ENCODE results near the gene ZC3H4.
"Not testable (repeated sequence)": the region's sequence is repeated elsewhere in the genome, so short reads cannot be mapped to it uniquely, and the experiment has no call there.

The ZC3H4 gene

DNA sequence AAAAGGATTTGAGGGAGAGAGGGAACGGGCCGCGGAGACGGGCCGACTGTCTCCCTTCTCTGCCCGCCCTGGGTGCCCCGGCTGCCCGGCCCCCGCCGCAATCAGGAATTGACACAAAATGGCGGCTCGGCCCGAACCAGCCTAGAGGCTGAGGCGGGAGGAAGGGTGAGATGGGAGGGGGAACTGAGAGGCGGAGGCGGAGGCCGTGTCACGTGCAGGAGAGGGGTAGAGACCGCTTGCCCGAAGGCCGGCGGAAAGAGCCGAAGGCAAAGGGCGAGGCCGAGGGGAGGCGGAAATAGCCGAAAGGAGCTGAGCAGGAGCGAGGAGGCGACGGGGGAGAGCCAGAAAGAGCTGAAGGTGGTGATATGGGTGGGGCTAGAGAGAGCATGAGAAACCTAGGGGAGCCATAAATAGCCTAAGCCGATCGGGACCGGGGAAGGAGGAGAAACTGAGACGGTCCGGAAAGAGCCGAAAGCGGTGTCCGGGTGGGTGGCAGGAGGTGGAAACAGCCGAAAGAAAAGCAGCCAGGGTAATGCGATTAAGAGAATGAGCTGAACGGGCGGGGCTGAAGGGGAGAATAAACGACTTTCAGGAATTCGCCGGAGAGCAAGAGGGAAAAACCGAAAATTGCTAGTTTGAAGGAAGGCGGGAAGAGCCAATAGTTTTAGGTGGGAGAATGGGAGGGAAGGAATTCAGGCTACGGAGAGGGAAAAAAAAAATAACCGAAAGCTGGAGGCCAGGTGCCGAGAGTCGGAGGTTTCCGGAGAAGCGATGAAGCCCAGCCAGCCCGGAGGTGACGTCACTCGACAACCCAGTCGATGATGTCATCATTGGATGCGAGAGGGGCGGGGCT, at the start of gene ZC3H4:
Gene ZC3H4, minus strand, starts transcription at position 780 of the 853 bp plus-strand sequence. CDS start 1,192 bp downstream, outside the sequence.
- peak; percentile 98 to 99 for DNase-seq (ENCODE audit: low read depth in 1 of 2, low spot score in 1 of 2)

GRCh38 chr19:47161876-47162489, 48.4 kb upstream of the ZC3H4 start:
- no peak for DNase-seq (ENCODE audit: low read depth in 1 of 2, low spot score in 1 of 2)

DNA sequence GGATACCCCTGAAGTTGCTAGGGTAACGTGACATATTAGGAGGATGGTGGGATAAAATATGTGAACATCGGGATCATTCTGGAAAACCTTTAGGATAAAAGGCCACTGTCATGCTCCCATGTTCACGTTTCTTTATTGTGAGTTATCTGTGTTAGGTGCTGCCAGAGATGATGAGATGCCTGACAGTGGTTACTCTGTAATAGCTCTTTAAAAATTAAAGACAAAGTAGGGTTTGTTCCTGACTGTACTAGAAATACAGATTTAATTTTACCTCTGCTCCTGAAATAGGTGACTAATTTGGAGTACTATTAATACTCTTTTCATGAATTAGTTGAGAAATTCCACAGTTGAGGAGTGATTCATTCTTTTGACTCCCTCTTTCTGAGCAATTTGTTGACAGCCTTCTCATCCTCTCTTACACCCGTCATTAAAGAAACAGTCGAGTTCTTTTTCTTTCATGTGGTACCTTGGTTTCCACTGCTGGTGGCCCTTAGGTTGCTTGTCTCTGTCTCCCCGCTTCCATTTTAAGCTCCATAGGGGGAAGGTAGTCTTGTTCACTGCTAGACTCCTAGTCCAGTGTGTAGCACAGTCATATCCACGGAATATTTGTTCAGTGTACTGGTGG, 45.4 kb upstream of the ZC3H4 start:
- DNase-seq (ENCODE audit: low read depth in 1 of 2, low spot score in 1 of 2) = no peak

DNA sequence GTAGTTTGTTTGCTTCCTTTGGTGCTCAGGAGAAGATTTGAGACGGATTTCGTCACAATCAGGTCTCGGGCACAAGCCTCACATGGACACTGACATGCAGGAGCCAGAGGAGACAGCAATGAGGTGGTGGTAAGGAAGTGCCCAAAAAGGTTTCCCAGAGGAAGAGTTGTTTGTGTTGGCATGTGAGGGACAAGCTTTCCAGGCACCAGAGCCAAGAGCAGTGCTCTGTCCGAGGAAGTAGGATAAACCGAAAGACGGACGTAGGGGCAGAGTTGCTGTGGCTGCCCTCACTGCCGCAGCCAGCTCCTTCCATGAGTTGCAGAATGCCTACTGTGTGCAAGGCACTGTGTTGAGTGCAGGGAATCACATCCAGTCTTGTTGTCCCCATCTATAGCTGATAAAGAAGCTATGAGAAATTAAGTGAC, 44.8 kb upstream of the ZC3H4 start:
- no peak for DNase-seq (ENCODE audit: low read depth in 1 of 2, low spot score in 1 of 2)

DNA sequence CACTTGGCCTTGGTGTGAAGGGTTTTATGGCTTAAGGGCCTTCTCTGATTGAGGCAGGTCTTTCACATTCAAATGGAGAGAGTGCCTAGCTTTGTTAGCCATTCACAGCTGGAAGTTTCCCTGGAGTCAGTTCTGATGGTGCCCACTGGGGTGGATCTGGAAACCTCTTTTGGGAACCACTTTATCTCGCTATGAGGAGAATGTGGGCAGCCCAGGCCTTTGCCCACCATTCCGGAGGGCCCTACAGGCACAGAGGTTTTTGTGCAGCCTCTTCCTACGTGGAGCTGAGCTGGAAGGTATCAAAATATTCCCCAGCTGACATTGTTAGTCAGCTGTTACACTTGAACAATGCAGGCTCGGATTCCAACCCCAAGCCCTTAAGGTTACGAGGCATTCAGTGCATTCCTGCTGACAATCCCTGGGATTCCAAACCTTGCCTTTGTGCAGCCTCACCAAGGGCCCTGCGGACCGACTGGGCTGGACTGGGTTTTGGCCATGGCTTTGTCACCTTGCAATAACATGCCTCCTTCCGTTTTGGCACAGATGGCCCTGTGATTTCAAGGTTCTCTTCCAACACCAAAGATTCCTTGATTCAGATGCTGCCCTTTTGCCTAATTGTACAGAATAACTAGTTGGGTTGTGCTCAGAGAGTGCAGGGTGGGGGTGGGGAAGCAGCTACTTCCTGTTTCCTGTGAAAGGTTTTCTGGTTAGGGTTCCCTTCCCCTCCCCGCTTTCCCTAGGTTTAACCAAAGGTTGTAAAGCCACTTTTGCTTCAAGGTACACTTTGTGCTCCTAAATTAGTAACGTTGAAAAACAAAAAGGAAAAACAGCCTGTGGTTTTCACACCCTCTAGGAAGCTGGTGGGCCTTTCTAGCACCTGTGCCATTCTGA, 44.1 kb upstream of the ZC3H4 start:
- DNase-seq (ENCODE audit: low read depth in 1 of 2, low spot score in 1 of 2) = no peak

DNA sequence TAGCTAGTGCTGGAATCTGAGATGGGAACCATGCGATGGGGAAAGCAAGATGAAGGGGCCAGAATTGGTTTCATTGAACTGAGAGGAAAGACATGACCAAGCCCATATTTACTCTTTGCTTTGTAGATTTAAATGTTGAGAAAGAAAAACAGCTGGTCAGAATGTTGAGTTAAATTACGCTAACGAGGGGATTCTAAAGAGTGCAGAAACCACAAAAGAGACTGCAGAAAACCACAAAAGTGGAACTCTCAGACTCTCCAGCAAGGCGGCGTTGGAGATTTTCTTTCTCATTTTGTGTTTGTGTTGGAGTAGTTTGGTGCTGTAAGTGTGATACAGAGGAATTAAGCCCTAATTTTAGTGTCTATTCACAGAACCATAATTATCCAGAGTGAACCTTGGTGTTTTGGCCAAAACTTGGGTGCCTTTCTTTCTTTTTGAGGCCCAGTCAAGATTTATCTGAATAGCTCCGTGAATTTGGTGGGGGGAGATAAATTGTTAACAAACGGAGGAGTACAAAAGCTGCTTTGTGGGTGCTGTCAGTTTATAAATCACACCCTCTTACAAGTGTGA, 43.4 kb upstream of the ZC3H4 start:
- no peak for DNase-seq (ENCODE audit: low read depth in 1 of 2, low spot score in 1 of 2)

DNA sequence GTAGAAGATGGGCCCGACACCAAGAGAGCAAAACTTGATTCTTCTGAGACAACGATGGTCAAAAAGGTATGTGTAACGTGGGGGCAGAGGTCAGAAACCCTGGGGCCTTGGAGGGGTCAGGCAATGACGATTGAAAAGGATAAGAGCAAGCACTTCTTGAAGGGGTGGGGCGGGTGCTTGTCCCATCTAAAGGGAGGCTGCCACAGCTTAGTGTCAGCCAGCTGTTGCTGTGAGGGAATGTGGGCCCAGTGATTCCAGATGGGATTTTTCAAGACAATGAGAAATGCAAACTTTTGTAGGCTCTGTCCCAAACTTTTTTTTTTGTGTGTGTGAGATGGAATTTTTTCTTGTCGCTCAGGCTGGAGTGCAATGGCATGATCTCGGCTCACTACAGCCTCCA, 41.6 kb upstream of the ZC3H4 start:
- DNase-seq (ENCODE audit: low read depth in 1 of 2, low spot score in 1 of 2) = no peak

DNA sequence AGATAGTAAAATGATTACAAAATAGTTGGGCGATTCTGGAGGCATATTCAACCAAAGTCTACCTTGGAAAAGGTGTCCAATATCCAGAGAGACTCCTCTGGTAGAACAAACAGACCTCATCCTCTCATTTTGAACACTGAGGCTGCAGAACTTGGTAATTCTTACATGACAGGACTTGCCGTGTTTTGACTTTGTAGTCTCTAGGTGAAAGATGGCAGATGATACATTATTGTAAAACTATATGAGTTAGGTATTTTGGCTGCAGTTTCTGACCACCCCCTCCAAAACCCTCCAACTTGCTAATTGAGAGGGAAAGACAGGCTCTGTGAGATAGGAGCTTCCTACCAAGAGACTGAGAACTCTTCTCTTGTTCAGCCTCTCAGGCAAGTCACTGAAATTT, 39.7 kb upstream of the ZC3H4 start:
- no peak for DNase-seq (ENCODE audit: low read depth in 1 of 2, low spot score in 1 of 2)

- DNase-seq (ENCODE audit: low read depth in 1 of 2, low spot score in 1 of 2) = no peak
These were observed 39.1 kb upstream of the ZC3H4 start for GRCh38 chr19:47152632-47153031.

- DNase-seq (ENCODE audit: low read depth in 1 of 2, low spot score in 1 of 2) = no peak
These were observed 38.6 kb upstream of the ZC3H4 start for GRCh38 chr19:47152205-47152604.

- DNase-seq (ENCODE audit: low read depth in 1 of 2, low spot score in 1 of 2) = no peak
These were observed 38.1 kb upstream of the ZC3H4 start for GRCh38 chr19:47151627-47152026.

DNA sequence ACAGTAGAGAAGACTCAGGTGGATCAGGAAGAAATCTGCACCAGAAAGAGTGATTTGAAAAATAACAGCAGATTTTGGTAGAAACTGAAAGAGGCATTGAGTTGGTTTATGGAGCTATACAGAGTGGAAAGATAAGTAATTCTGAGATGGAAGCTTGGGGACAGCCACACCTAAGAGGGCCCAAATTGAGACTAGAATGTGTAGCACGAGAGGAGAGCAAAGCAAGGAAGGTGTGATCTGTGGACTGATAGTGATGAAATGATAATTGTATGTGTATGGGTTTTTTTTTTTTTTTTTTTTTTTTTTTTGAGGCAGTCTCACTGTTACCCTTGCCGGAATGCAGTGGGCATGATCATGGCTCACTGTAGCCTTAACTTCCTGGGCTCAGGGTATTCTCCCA, 33.3 kb upstream of the ZC3H4 start:
- no peak for DNase-seq (ENCODE audit: low read depth in 1 of 2, low spot score in 1 of 2)

DNA sequence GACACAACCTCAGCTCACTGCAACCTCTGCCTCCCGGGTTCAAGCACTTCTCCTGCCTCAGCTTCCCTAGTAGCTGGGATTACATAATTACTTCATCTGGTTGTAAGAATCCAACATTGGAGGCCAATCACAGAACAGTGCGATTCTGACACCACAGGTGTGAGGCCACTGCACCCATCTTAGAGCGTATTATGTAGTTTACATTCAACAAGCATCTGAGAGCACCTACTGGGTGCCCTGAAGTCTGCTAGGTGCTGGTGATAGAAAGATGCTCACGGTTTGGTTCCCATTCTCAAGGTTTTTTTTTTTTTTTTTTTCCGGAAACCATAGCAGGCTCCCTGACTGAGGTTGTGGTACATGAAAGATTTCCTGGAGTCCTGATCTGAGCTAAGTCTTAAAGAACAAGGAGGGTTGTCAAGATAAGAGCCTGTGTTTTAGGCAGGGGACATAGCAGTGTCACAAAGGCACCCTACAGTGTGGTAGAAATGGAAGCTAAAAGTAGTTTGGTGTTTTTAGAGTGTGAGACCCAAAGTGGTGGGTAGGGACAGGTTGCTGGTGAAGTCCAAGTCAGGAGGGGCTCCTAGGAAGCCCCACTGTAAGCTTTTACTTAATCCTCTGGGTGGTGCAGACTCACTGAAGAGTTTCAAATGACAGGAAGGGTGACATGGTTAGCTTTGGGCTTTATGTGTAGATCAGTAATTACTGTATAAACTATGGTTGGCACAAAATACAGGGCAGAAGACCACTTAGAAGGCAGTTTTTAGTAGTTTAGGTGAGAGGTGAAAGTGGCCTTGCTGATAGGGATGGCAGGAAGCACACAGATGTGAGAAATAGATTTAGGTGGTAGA, 32.3 kb upstream of the ZC3H4 start:
- DNase-seq (ENCODE audit: low read depth in 1 of 2, low spot score in 1 of 2) = no peak

GRCh38 chr19:47144630-47145029, 31.1 kb upstream of the ZC3H4 start:
- no peak for DNase-seq (ENCODE audit: low read depth in 1 of 2, low spot score in 1 of 2)

DNA sequence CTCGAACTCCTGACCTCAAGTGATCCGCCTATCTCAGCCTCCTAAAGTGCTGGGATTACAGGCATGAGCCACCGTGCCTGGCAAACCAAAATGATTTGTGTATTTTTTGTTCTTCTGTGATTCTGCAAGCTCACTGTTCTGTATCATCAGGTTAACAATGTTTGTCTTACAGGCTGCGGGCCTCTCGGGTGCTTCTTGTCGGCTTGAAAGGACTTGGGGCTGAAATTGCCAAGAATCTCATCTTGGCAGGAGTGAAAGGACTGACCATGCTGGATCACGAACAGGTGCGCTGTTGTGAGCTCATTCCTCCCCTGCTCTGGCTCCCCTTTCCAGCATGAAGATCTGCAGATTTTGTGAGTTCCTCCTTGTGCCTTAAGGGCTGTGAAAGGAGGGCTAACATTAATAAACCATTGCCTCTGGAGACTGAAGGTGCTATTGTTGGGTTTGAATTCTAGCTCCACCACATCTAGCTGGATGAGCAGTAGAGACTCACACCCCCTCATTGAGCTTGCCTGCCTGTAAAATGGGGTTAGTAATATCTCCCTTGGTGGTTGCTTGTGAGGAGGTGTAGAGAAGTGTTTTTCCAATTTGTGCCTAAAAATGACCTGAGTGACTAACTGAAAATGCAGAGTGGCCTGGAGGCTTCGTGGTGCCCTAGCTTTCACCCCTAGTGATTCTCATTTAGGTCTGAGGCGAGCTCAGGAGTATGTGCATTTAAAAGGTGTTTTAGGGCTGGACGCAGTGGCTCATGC, 29.9 kb upstream of the ZC3H4 start:
- no peak for DNase-seq (ENCODE audit: low read depth in 1 of 2, low spot score in 1 of 2)

- DNase-seq (ENCODE audit: low read depth in 1 of 2, low spot score in 1 of 2) = no peak
These were observed 29.2 kb upstream of the ZC3H4 start for GRCh38 chr19:47142779-47143178.

GRCh38 chr19:47141695-47142094, 28.1 kb upstream of the ZC3H4 start:
- DNase-seq (ENCODE audit: low read depth in 1 of 2, low spot score in 1 of 2) = no peak

GRCh38 chr19:47141252-47141651, 27.7 kb upstream of the ZC3H4 start:
- not testable (repeated sequence) for DNase-seq (ENCODE audit: low read depth in 1 of 2, low spot score in 1 of 2)

DNA sequence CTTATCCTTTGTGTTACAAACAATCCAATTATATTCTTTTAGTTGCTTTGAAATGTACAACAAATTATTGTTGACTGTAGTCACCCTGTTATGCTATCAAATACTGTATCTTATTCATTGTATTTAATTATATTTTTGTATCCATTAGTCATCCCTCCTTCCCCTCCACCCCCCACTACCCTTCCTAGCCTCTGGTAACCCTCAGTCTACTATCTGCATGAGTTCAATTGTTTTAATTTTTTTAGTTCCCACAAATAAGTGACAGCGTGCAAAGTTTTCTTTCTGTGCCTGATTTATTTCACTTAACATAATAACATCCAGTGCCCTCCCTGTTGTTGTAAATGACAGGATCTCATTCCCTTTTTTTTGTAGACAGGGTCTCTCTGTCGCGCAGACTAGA, 21.6 kb upstream of the ZC3H4 start:
- no peak for DNase-seq (ENCODE audit: low read depth in 1 of 2, low spot score in 1 of 2)
